ENCODE data around the gene TNIP1. TPM values are rescaled to one million over a fixed set of nuclear protein-coding genes. Genes with fewer than 3 reads are reported as not detected.

Gene TNIP1
- total RNA-seq, 5 donors from 2014 or later (not counting 1 experiment from before 2014, with no cell fraction given) = 118 to 211 (median 170) TPM

- no peaks in the 10 kb centered on the region for H3K27me3 Mint-ChIP-seq
- WGBS (ENCODE audit: insufficient coverage) = 100% methylated on average over 1 of the region's 5 CpGs
- peaks cover 3 to 79% of the 10 kb centered on the region in 2 experiments for H3K4me1 ChIP-seq (ENCODE audit: control insufficient read depth in 1 of 2, extremely low read depth in 1 of 2, insufficient read depth in 2 of 2, low read length in 2 of 2)
- H3K27ac ChIP-seq (ENCODE audit: low read length) = no peak overlapping the region
- no peak overlapping the region for H3K4me3 ChIP-seq (ENCODE audit: control insufficient read depth in 1 of 2, extremely low read depth in 1 of 2, low read length in 1 of 2)
- H3K27ac Mint-ChIP-seq = no peak overlapping the region
- DNase-seq (no peak), ATAC-seq (replicated peaks in 1 of 4) (no peak)
- H3K4me1 Mint-ChIP-seq = peaks cover 74 to 89% (median 84%) of the 10 kb centered on the region in 3 donors
- no peaks in the 10 kb centered on the region for H3K9me3 ChIP-seq
- peaks cover 38% of the 10 kb centered on the region for H3K36me3 Mint-ChIP-seq
- H3K9me3 Mint-ChIP-seq = no peaks in the 10 kb centered on the region
- ChIA-PET CTCF (interaction anchor here (0.6 kb wide), 2 partner anchors 38 to 101 kb away, joined by 4 to 6 read pairs; no protein-coding TSS in a partner anchor), POLR2A (no interaction called here)
- no peak overlapping the region for H3K4me3 Mint-ChIP-seq
- no peaks in the 10 kb centered on the region for H3K27me3 ChIP-seq (replicated peaks in 1 of 2; ENCODE audit: control insufficient read depth in 2 of 2, extremely low read depth in 1 of 2, insufficient read depth in 2 of 2, low read length in 1 of 2)
- peaks cover 0 to 66% of the 10 kb centered on the region in 2 donors for H3K36me3 ChIP-seq (ENCODE audit: control insufficient read depth in 2 of 2, extremely low read depth in 1 of 2, insufficient read depth in 1 of 2, low read length in 1 of 2)
Measured at GRCh38 chr5:151072630-151073025, 8.2 kb downstream of the TNIP1 start.

GRCh38 chr5:151071848-151072629, 8.8 kb downstream of the TNIP1 start:
- Mint-ChIP-seq H3K27ac (peak overlapping the region in 1 of 2 donors; percentile 59), H3K36me3 (peaks cover 32% of the 10 kb centered on the region), H3K4me1 (peaks cover 75 to 88% (median 84%) of the 10 kb centered on the region in 3 donors), H3K9me3 (no peaks in the 10 kb centered on the region), H3K27me3 (no peaks in the 10 kb centered on the region), H3K4me3 (peak overlapping the region in 1 of 3 donors; percentile 11)
- H3K9me3 ChIP-seq = no peaks in the 10 kb centered on the region
- ChIA-PET CTCF (interaction anchor here (0.5 to 1.1 kb wide), 3 partner anchors 20 to 54 kb away, joined by 3 read pairs; no protein-coding TSS in a partner anchor), POLR2A (no interaction called here)
- H3K36me3 ChIP-seq (ENCODE audit: control insufficient read depth in 2 of 2, extremely low read depth in 1 of 2, insufficient read depth in 1 of 2, low read length in 1 of 2) = peaks cover 0 to 66% of the 10 kb centered on the region in 2 donors
- 100% methylated on average over 1 of the region's 10 CpGs for WGBS (ENCODE audit: insufficient coverage)
- H3K27me3 ChIP-seq (replicated peaks in 1 of 2; ENCODE audit: control insufficient read depth in 2 of 2, extremely low read depth in 1 of 2, insufficient read depth in 2 of 2, low read length in 1 of 2) = no peaks in the 10 kb centered on the region
- H3K4me3 ChIP-seq (ENCODE audit: control insufficient read depth in 1 of 2, extremely low read depth in 1 of 2, low read length in 1 of 2) = no peak overlapping the region
- no peak overlapping the region for H3K27ac ChIP-seq (ENCODE audit: low read length)
- peaks cover 3 to 79% of the 10 kb centered on the region in 2 experiments for H3K4me1 ChIP-seq (ENCODE audit: control insufficient read depth in 1 of 2, extremely low read depth in 1 of 2, insufficient read depth in 2 of 2, low read length in 2 of 2)
- ATAC-seq (replicated peaks in 1 of 4) = no peak
- no peak for DNase-seq

GRCh38 chr5:151071021-151071420, 9.8 kb downstream of the TNIP1 start:
- ChIA-PET CTCF (interaction anchor here in 1 of 2 donors (0.6 to 1.2 kb wide), 5 partner anchors 18 to 1527 kb away, joined by 3 to 4 read pairs (median 4); no protein-coding TSS in a partner anchor), POLR2A (no interaction called here)
- DNase-seq = no peak
- H3K27me3 ChIP-seq (replicated peaks in 1 of 2; ENCODE audit: control insufficient read depth in 2 of 2, extremely low read depth in 1 of 2, insufficient read depth in 2 of 2, low read length in 1 of 2) = no peaks in the 10 kb centered on the region
- peaks cover 29% of the 10 kb centered on the region for H3K36me3 Mint-ChIP-seq
- peaks cover 0 to 63% of the 10 kb centered on the region in 2 donors for H3K36me3 ChIP-seq (ENCODE audit: control insufficient read depth in 2 of 2, extremely low read depth in 1 of 2, insufficient read depth in 1 of 2, low read length in 1 of 2)
- H3K27me3 Mint-ChIP-seq = no peaks in the 10 kb centered on the region
- peaks cover 75 to 88% (median 83%) of the 10 kb centered on the region in 3 donors for H3K4me1 Mint-ChIP-seq
- H3K4me3 ChIP-seq (ENCODE audit: control insufficient read depth in 1 of 2, extremely low read depth in 1 of 2, low read length in 1 of 2) = no peak overlapping the region
- ATAC-seq (replicated peaks in 1 of 4) = no peak
- no peak overlapping the region for H3K4me3 Mint-ChIP-seq
- H3K4me1 ChIP-seq (ENCODE audit: control insufficient read depth in 1 of 2, extremely low read depth in 1 of 2, insufficient read depth in 2 of 2, low read length in 2 of 2) = peaks cover 3 to 76% of the 10 kb centered on the region in 2 experiments
- no peaks in the 10 kb centered on the region for H3K9me3 ChIP-seq
- no peaks in the 10 kb centered on the region for H3K9me3 Mint-ChIP-seq
- H3K27ac Mint-ChIP-seq = peak overlapping the region in 1 of 2 donors; percentile 22
- 100% methylated on average over 1 of the region's 4 CpGs for WGBS (ENCODE audit: insufficient coverage)
- H3K27ac ChIP-seq (ENCODE audit: low read length) = no peak overlapping the region

GRCh38 chr5:151070449-151070848, 10.4 kb downstream of the TNIP1 start:
- CTCF ChIA-PET = interaction anchor here (0.6 to 2.6 kb wide), 6 partner anchors 11 to 354 kb away, joined by 4 to 8 read pairs (median 4); no protein-coding TSS in a partner anchor
- H3K36me3 Mint-ChIP-seq = peaks cover 27% of the 10 kb centered on the region
- peak overlapping the region in 1 of 2 donors; percentile 22 for H3K27ac Mint-ChIP-seq
- peaks cover 75 to 87% (median 82%) of the 10 kb centered on the region in 3 donors for H3K4me1 Mint-ChIP-seq
- H3K36me3 ChIP-seq (ENCODE audit: control insufficient read depth in 2 of 2, extremely low read depth in 1 of 2, insufficient read depth in 1 of 2, low read length in 1 of 2) = peaks cover 0 to 63% of the 10 kb centered on the region in 2 donors
- no peaks in the 10 kb centered on the region for H3K9me3 Mint-ChIP-seq
- WGBS (ENCODE audit: insufficient coverage) = 60% methylated on average over 1 of the region's 2 CpGs
- H3K27me3 Mint-ChIP-seq = no peaks in the 10 kb centered on the region
- no peaks in the 10 kb centered on the region for H3K27me3 ChIP-seq (replicated peaks in 1 of 2; ENCODE audit: control insufficient read depth in 2 of 2, extremely low read depth in 1 of 2, insufficient read depth in 2 of 2, low read length in 1 of 2)
- ATAC-seq (replicated peaks in 1 of 4) (no peak), DNase-seq (no peak)
- H3K4me1 ChIP-seq (ENCODE audit: control insufficient read depth in 1 of 2, extremely low read depth in 1 of 2, insufficient read depth in 2 of 2, low read length in 2 of 2) = peaks cover 3 to 70% of the 10 kb centered on the region in 2 experiments
- POLR2A ChIA-PET = interaction anchor here in 1 of 2 donors (0.6 kb wide), 1 partner anchor 11 kb away, joined by 3 read pairs; no protein-coding TSS in a partner anchor
- no peak overlapping the region for H3K27ac ChIP-seq (ENCODE audit: low read length)
- no peak overlapping the region for H3K4me3 Mint-ChIP-seq
- H3K4me3 ChIP-seq (ENCODE audit: control insufficient read depth in 1 of 2, extremely low read depth in 1 of 2, low read length in 1 of 2) = no peak overlapping the region
- H3K9me3 ChIP-seq = no peaks in the 10 kb centered on the region

- ATAC-seq (replicated peaks in 1 of 4) (peak in 3 of 4 experiments; percentile 35 to 46 (median 42)), DNase-seq (peak in 1 of 35 experiments; percentile 25)
- H3K36me3 Mint-ChIP-seq = peaks cover 24% of the 10 kb centered on the region
Measured at GRCh38 chr5:151068433-151069197, 12.2 kb downstream of the TNIP1 start.

More at GRCh38 chr5:151068433-151069197, 12.2 kb downstream of the TNIP1 start:
- POLR2A ChIA-PET = no interaction called here
- H3K36me3 ChIP-seq (ENCODE audit: control insufficient read depth in 2 of 2, extremely low read depth in 1 of 2, insufficient read depth in 1 of 2, low read length in 1 of 2) = peaks cover 4 to 71% of the 10 kb centered on the region in 2 donors
- peaks cover 3 to 73% of the 10 kb centered on the region in 2 experiments for H3K4me1 ChIP-seq (ENCODE audit: control insufficient read depth in 1 of 2, extremely low read depth in 1 of 2, insufficient read depth in 2 of 2, low read length in 2 of 2)
- no peaks in the 10 kb centered on the region for H3K9me3 ChIP-seq
- CTCF ChIA-PET = interaction anchor here (0.6 to 2.6 kb wide), 5 partner anchors 16 to 610 kb away, joined by 3 to 9 read pairs (median 6); no protein-coding TSS in a partner anchor
- H3K27me3 ChIP-seq (replicated peaks in 1 of 2; ENCODE audit: control insufficient read depth in 2 of 2, extremely low read depth in 1 of 2, insufficient read depth in 2 of 2, low read length in 1 of 2) = no peaks in the 10 kb centered on the region
- peak overlapping the region; percentile 69 to 77 for H3K27ac Mint-ChIP-seq
- peaks cover 72 to 83% (median 77%) of the 10 kb centered on the region in 3 donors for H3K4me1 Mint-ChIP-seq
- 30% methylated on average over 8 of the region's 12 CpGs for WGBS (ENCODE audit: insufficient coverage)
- no peaks in the 10 kb centered on the region for H3K27me3 Mint-ChIP-seq
- no peak overlapping the region for H3K27ac ChIP-seq (ENCODE audit: low read length)
- no peak overlapping the region for H3K4me3 ChIP-seq (ENCODE audit: control insufficient read depth in 1 of 2, extremely low read depth in 1 of 2, low read length in 1 of 2)
- H3K9me3 Mint-ChIP-seq = no peaks in the 10 kb centered on the region
- H3K4me3 Mint-ChIP-seq = peak overlapping the region in 1 of 3 donors; percentile 24
